Kidney glomerular epithelial cell (primary cell): ENCODE data around the gene SLC19A1.
"Not testable (repeated sequence)": the region's sequence is repeated elsewhere in the genome, so short reads cannot be mapped to it uniquely, and the experiment has no call there.

ENCODE experiments used
- DNase-seq: peaks from one replicate; lab custom pipeline; 2025; lab: John Stamatoyannopoulos, UW

SLC19A1 gene

GRCh38 chr21:45504516-45505415 lies 37.5 kb downstream of the SLC19A1 start:
- no peak for DNase-seq

- DNase-seq, result no peak
Measured at GRCh38 chr21:45504021-45504515, 38.2 kb downstream of the SLC19A1 start.

- not testable (repeated sequence) for DNase-seq
Measured at GRCh38 chr21:45503226-45503625, 39.0 kb downstream of the SLC19A1 start.

- DNase-seq, result no peak
Measured at GRCh38 chr21:45502600-45502999, 39.6 kb downstream of the SLC19A1 start.

- DNase-seq, result no peak
Measured at GRCh38 chr21:45502006-45502345, 40.3 kb downstream of the SLC19A1 start.

- not testable (repeated sequence) for DNase-seq
Measured at GRCh38 chr21:45501081-45502005, 40.9 kb downstream of the SLC19A1 start.

GRCh38 chr21:45499970-45500577 lies 42.2 kb downstream of the SLC19A1 start:
- DNase-seq, result no peak

- DNase-seq, result no peak
Measured at GRCh38 chr21:45499201-45499750, 43.0 kb downstream of the SLC19A1 start.

GRCh38 chr21:45498646-45499000 lies 43.6 kb downstream of the SLC19A1 start:
- DNase-seq, result no peak

- no peak for DNase-seq
Measured at GRCh38 chr21:45497846-45498645, 44.2 kb downstream of the SLC19A1 start.

- no peak for DNase-seq
Measured at GRCh38 chr21:45496968-45497845, 45.0 kb downstream of the SLC19A1 start.

- no peak for DNase-seq
Measured at GRCh38 chr21:45496151-45496967, 45.9 kb downstream of the SLC19A1 start.

GRCh38 chr21:45494851-45495680 lies 47.2 kb downstream of the SLC19A1 start:
- no peak for DNase-seq

- no peak for DNase-seq
Measured at GRCh38 chr21:45494135-45494850, 47.9 kb downstream of the SLC19A1 start.

GRCh38 chr21:45493401-45494001 lies 48.7 kb downstream of the SLC19A1 start:
- no peak for DNase-seq

GRCh38 chr21:45492765-45493164 lies 49.5 kb downstream of the SLC19A1 start:
- DNase-seq, result no peak

- DNase-seq, result no peak
Measured at GRCh38 chr21:45491623-45492022, 50.6 kb downstream of the SLC19A1 start.
